ENCODE results near the gene GPATCH3. TPM values are rescaled to one million over a fixed set of nuclear protein-coding genes. Genes with fewer than 3 reads are reported as not detected.
A peak's percentile ranks its signal among the peaks of the same experiment; 100 is the strongest.
"Not testable (repeated sequence)": the region's sequence is repeated elsewhere in the genome, so short reads cannot be mapped to it uniquely, and the experiment has no call there.

GPATCH3 gene
- total RNA-seq, 2 experiments from 2014 or later = 17.3 to 19.6 TPM

GRCh38 chr1:26856604-26857469 is 43.4 kb downstream of the GPATCH3 start:
- POLR2A ChIA-PET = interaction anchor here (0.5 to 2.5 kb wide), 7 partner anchors 8 to 509 kb away, joined by 3 to 17 read pairs (median 3); no protein-coding TSS in a partner anchor
- Mint-ChIP-seq H3K27me3 (no peaks in the 10 kb centered on the region), H3K4me1 (no peaks in the 10 kb centered on the region), H3K27ac (no peak overlapping the region), H3K36me3 (peaks cover 7% of the 10 kb centered on the region), H3K4me3 (no peak overlapping the region), H3K9me3 (no peaks in the 10 kb centered on the region)
- no peak for ATAC-seq (ENCODE audit: low read depth)
- DNase-seq = no peak

DNA sequence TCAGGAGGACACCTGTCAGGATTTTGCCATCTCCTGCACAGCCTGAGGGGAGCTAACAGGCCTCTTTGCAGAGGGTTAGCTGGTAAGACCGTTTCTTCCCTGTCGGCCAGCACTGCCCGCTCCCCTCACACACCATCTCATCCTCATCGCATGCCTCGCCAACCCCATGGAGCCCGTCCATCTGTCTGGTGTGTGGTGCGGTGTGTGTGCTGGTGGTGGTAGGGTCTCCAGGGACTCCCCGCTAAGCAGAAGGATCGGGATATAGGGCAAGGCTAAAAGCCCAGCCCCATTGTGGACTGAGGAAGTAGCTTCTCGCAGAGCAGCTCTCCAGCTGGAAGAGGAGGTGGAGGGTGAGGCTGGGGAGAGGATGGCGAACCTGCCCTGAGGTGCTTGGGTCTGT is 44.1 kb downstream of the GPATCH3 start:
- Mint-ChIP-seq H3K36me3 (peaks cover 10% of the 10 kb centered on the region), H3K27ac (no peak overlapping the region), H3K27me3 (no peaks in the 10 kb centered on the region), H3K4me1 (no peaks in the 10 kb centered on the region), H3K4me3 (no peak overlapping the region), H3K9me3 (no peaks in the 10 kb centered on the region)
- ATAC-seq (ENCODE audit: low read depth) (no peak), DNase-seq (no peak)
- POLR2A ChIA-PET = interaction anchor here (0.6 to 2.5 kb wide), 3 partner anchors 9 to 254 kb away, joined by 3 to 17 read pairs (median 3); no protein-coding TSS in a partner anchor

- Mint-ChIP-seq H3K9me3 (no peaks in the 10 kb centered on the region), H3K36me3 (peaks cover 10% of the 10 kb centered on the region), H3K27me3 (no peaks in the 10 kb centered on the region), H3K4me3 (no peak overlapping the region), H3K4me1 (no peaks in the 10 kb centered on the region), H3K27ac (peak overlapping the region; percentile 52)
- POLR2A ChIA-PET = interaction anchor here (2.5 kb wide), 1 partner anchor 9 kb away, joined by 17 read pairs; no protein-coding TSS in a partner anchor
- DNase-seq = no peak
- ATAC-seq (ENCODE audit: low read depth) = no peak
Measured at GRCh38 chr1:26855636-26856035, 44.6 kb downstream of the GPATCH3 start.

- Mint-ChIP-seq H3K27ac (no peak overlapping the region), H3K36me3 (peaks cover 13% of the 10 kb centered on the region), H3K27me3 (no peaks in the 10 kb centered on the region), H3K9me3 (no peaks in the 10 kb centered on the region), H3K4me1 (no peaks in the 10 kb centered on the region), H3K4me3 (no peak overlapping the region)
- POLR2A ChIA-PET = interaction anchor here (2.5 kb wide), 1 partner anchor 10 kb away, joined by 17 read pairs; no protein-coding TSS in a partner anchor
- ATAC-seq (ENCODE audit: low read depth) (no peak), DNase-seq (no peak)
Measured at GRCh38 chr1:26854906-26855305, 45.4 kb downstream of the GPATCH3 start.

GRCh38 chr1:26853600-26853999 is 46.7 kb downstream of the GPATCH3 start:
- Mint-ChIP-seq H3K9me3 (no peaks in the 10 kb centered on the region), H3K4me3 (no peak overlapping the region), H3K27ac (no peak overlapping the region), H3K27me3 (no peaks in the 10 kb centered on the region), H3K4me1 (no peaks in the 10 kb centered on the region), H3K36me3 (peaks cover 18% of the 10 kb centered on the region)
- ATAC-seq (ENCODE audit: low read depth) (no peak), DNase-seq (no peak)
- POLR2A ChIA-PET = interaction anchor here (0.6 kb wide), 1 partner anchor 33 kb away, joined by 5 read pairs; no protein-coding TSS in a partner anchor

DNA sequence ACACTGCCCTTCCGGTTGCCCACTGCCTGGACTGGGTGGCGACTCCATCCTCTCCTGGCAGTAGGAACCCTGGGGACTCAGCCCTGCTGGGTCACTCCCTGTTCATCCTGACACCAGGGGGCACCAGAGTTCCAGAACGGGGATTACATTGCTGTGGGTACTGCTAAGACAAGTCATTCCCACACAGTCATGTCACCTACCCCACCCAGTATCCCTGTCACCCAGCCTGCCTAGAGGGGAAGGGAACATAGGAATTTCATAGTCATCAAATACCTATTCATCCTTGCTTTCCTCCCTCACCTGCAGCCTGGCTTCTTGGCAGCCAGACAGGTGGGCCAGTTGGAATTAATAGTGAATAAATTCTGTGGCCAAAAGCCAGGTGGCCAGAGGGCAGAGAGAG is 47.1 kb downstream of the GPATCH3 start:
- peak; percentile 71 for DNase-seq
- H3K4me1 Mint-ChIP-seq = no peaks in the 10 kb centered on the region
- H3K4me3 Mint-ChIP-seq = no peak overlapping the region
- ATAC-seq (ENCODE audit: low read depth) = peak; percentile 75
- H3K9me3 Mint-ChIP-seq = no peaks in the 10 kb centered on the region
- no peak overlapping the region for H3K27ac Mint-ChIP-seq
- POLR2A ChIA-PET = interaction anchor here (0.6 kb wide), 1 partner anchor 34 kb away, joined by 5 read pairs; no protein-coding TSS in a partner anchor
- H3K36me3 Mint-ChIP-seq = peaks cover 21% of the 10 kb centered on the region
- H3K27me3 Mint-ChIP-seq = no peaks in the 10 kb centered on the region

GRCh38 chr1:26852701-26853100 is 47.6 kb downstream of the GPATCH3 start:
- Mint-ChIP-seq H3K27ac (no peak overlapping the region), H3K9me3 (no peaks in the 10 kb centered on the region), H3K4me3 (no peak overlapping the region), H3K27me3 (no peaks in the 10 kb centered on the region), H3K4me1 (no peaks in the 10 kb centered on the region), H3K36me3 (peaks cover 23% of the 10 kb centered on the region)
- ATAC-seq (ENCODE audit: low read depth) (no peak), DNase-seq (no peak)
- POLR2A ChIA-PET = interaction anchor here (3.8 kb wide), 1 partner anchor 8 kb away, joined by 12 read pairs; no protein-coding TSS in a partner anchor

- Mint-ChIP-seq H3K4me1 (peaks cover 1% of the 10 kb centered on the region), H3K4me3 (no peak overlapping the region), H3K27ac (no peak overlapping the region), H3K36me3 (peaks cover 28% of the 10 kb centered on the region), H3K27me3 (no peaks in the 10 kb centered on the region), H3K9me3 (no peaks in the 10 kb centered on the region)
- ATAC-seq (ENCODE audit: low read depth) = no peak
- POLR2A ChIA-PET = interaction anchor here (1.8 to 3.8 kb wide), 2 partner anchors 9 to 13 kb away, joined by 4 to 12 read pairs; no protein-coding TSS in a partner anchor
- DNase-seq = no peak
Measured at GRCh38 chr1:26851106-26851684, 49.1 kb downstream of the GPATCH3 start.

DNA sequence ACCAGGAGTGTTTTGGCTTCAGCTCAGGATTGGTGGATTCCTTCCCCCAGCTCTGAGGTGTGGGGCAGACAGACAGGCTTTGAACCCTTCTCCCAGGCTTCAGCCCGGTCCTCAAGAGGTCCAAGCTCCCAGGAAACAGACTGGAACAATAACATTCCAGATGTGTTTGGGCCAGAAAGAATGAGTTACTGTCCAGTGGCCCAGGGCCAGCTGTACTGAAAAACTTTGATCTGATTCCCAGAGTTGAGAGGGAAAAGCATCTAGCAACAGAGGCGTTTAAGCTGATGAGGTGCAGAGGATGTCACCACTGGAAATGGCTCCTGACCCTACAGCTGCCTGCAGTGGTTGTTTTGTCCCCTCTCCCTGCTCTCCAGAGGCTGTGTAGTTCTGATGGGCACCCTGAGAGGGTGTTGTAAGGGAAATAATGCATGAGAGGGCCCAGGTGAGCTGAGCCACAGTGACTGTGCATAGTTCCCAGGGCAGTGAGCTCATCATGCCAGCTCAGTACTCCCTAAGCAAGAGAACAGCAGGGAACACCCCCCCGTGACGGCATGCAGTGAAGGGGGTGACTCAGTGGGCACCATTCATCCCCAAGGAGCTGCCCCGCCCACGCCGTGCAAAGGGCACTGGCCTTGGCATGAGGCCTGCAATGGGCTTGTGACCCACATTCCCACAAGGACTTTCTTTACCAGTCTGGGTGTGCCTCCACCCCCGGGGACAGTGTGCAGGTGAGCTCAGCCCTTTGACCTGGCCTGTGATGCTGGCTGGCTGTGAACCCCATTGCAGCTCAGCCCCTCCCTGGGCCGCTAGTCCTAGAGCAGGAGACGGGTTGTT is 51.1 kb downstream of the GPATCH3 start:
- no peak overlapping the region for H3K4me3 Mint-ChIP-seq
- H3K4me1 Mint-ChIP-seq = peaks cover 1% of the 10 kb centered on the region
- peaks cover 27% of the 10 kb centered on the region for H3K36me3 Mint-ChIP-seq
- no peaks in the 10 kb centered on the region for H3K9me3 Mint-ChIP-seq
- H3K27ac Mint-ChIP-seq = no peak overlapping the region
- no peak for DNase-seq
- POLR2A ChIA-PET = interaction anchor here (0.8 to 3.8 kb wide), 5 partner anchors 12 to 41 kb away, joined by 3 to 12 read pairs (median 4); partner anchors contain the start of gene GPN2
- no peak for ATAC-seq (ENCODE audit: low read depth)
- H3K27me3 Mint-ChIP-seq = no peaks in the 10 kb centered on the region

DNA sequence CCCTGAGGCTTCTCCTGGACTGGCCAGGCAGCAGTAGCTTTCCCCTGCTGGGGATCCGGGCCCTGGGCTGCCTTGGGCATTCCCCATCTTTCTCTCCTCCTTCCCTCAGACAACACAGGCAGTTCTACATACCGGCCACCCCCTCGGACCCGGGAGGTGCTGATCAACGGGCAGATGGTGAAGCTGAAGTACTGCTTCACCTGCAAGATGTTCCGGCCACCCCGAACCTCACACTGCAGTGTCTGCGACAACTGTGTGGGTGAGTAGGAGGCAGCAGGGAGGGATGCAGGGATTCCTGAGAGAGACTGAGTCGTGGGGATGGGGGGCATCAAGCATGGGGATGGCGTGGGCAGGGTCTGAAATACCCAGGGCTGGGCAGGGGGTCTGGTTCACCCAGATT is 51.8 kb downstream of the GPATCH3 start:
- POLR2A ChIA-PET = interaction anchor here (0.8 to 1.1 kb wide), 3 partner anchors 13 to 42 kb away, joined by 3 to 4 read pairs (median 3); partner anchors contain the start of gene GPN2
- no peak overlapping the region for H3K27ac Mint-ChIP-seq
- H3K4me1 Mint-ChIP-seq = peaks cover 1% of the 10 kb centered on the region
- no peaks in the 10 kb centered on the region for H3K27me3 Mint-ChIP-seq
- H3K4me3 Mint-ChIP-seq = no peak overlapping the region
- DNase-seq (no peak), ATAC-seq (ENCODE audit: low read depth) (no peak)
- no peaks in the 10 kb centered on the region for H3K9me3 Mint-ChIP-seq
- H3K36me3 Mint-ChIP-seq = peaks cover 29% of the 10 kb centered on the region

- peaks cover 29% of the 10 kb centered on the region for H3K36me3 Mint-ChIP-seq
- H3K27me3 Mint-ChIP-seq; DNase-seq; POLR2A ChIA-PET; H3K4me3 Mint-ChIP-seq; H3K4me1 Mint-ChIP-seq; H3K27ac Mint-ChIP-seq; ATAC-seq (ENCODE audit: low read depth); H3K9me3 Mint-ChIP-seq: not testable (repeated sequence)
Measured at GRCh38 chr1:26847826-26848225, 52.4 kb downstream of the GPATCH3 start.

DNA sequence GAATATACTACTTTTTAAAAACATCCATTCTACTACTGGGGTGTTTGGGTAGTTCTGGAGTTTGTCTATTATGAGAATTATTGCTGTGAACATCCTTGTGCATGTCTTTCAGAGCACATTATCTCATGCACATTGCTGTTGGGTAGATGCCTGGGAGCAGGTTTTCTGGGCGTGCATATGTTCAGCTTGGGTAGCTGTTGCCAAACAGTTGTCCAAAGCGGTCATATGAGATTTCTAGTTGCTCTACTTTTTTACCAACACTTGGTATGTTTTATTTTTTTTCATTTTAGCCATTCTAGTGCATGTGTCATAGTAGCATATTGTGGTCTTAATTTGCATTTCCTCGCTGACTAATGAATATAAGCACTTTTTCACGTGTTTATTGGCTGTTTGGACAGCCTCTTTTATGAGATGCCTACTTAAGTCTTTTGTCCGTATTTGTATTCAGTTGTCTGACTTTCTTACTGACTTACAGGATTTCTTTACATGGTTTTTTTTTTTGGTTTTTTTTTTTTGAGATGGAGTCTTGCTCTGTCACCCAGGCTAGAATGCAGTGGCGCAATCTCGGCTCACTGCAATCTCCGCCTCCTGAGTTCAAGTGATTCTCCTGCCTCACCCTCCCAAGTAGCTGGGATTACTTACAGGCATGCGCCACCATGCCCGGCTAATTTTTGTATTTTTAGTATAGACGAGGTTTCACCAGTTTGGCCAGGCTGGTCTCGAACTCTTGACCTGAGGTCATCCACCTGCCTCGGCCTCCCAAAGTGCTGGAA is 55.7 kb downstream of the GPATCH3 start:
- no peak for DNase-seq
- POLR2A ChIA-PET = no interaction called here
- no peaks in the 10 kb centered on the region for H3K9me3 Mint-ChIP-seq
- H3K27me3 Mint-ChIP-seq = no peaks in the 10 kb centered on the region
- peaks cover 1% of the 10 kb centered on the region for H3K4me1 Mint-ChIP-seq
- H3K36me3 Mint-ChIP-seq = peaks cover 29% of the 10 kb centered on the region
- H3K27ac Mint-ChIP-seq = no peak overlapping the region
- ATAC-seq (ENCODE audit: low read depth) = no peak
- H3K4me3 Mint-ChIP-seq = no peak overlapping the region
